ENCODE measurements around the gene CCNE1.

CCNE1 gene

DNA sequence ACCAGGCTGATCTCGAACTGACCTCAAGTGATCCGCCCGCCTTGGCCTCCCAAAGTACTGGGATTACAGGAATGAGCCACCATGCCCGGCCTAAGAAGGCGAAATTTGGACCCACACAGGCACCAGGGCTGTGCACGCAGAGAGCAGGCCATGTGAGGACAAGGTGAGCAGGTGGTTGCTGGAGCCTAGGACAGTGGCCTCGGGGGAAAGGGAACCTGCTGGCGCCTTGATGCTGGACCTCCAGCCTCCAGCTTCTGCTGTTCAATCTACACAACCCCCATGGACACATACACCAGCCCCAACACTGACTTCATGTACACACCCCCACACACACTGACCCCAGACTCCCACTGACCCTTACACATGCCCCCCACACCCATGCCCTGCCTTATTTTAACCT is 41.8 kb upstream of the CCNE1 start:
- no peak overlapping the region for H3K4me3 ChIP-seq (ENCODE audit: low read depth, low read length)
- TF ChIP-seq, protein P1, sequence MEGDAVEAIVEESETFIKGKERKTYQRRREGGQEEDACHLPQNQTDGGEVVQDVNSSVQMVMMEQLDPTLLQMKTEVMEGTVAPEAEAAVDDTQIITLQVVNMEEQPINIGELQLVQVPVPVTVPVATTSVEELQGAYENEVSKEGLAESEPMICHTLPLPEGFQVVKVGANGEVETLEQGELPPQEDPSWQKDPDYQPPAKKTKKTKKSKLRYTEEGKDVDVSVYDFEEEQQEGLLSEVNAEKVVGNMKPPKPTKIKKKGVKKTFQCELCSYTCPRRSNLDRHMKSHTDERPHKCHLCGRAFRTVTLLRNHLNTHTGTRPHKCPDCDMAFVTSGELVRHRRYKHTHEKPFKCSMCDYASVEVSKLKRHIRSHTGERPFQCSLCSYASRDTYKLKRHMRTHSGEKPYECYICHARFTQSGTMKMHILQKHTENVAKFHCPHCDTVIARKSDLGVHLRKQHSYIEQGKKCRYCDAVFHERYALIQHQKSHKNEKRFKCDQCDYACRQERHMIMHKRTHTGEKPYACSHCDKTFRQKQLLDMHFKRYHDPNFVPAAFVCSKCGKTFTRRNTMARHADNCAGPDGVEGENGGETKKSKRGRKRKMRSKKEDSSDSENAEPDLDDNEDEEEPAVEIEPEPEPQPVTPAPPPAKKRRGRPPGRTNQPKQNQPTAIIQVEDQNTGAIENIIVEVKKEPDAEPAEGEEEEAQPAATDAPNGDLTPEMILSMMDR (IDR thresholded peaks at IDR 0.05; ENCODE audit: borderline replicate concordance, insufficient read depth, low read depth, low read length): no peak

DNA sequence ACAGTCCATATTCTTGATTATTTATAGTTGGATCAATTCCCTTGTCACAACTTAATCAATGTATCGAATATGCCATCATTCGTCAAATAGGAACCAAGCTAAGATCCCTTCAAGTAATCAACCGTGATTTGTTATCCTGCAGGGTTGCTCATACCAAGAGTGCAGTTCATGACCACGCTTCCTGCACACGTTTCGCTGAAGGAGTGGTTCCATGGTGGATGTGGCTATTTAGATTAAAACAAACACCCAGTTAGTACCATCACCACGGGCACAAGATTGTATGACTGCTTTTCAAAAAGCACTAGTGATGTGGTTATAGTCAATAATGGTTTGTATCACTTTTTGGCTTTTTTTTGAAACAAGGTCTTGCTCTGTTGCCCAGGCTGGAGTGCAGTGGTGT is 41.1 kb upstream of the CCNE1 start:
- H3K4me3 ChIP-seq (ENCODE audit: low read depth, low read length): no peak overlapping the region
- TF ChIP-seq, protein P1 (IDR thresholded peaks at IDR 0.05; ENCODE audit: borderline replicate concordance, insufficient read depth, low read depth, low read length): no peak

DNA sequence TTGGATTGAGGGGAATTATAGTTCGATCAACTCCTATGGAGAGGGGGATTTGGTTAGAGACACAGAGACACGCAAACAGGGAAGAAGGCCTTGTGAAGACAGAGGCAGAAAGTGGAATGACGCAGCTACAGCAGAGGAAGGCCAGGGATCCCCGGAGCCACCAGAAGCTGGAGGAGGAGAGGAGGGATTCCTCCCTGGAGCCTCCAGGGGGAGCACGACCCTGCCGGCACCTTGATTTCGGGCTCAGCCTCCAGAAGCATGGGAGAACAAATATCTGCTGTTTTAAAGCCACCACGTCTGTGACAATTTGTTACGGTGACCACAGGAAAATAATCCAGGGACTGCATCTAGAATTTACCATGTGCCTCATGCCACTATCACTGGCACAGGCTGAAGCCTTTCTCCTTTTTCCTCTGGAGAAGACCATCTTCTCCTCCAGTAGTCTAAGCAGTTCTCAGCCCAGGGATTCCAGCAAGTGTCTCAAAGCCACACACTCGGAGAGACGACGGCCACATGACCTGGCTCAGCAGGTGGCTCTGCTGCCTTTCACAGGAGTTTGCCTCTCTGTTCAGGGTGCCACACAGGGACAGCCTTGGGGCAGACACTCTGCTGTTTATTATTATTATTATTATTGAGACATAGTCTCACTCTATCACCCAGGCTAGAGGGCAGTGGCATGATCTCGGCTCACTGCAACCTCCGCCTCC is 39.9 kb upstream of the CCNE1 start:
- TF ChIP-seq, protein P1 (IDR thresholded peaks at IDR 0.05; ENCODE audit: borderline replicate concordance, insufficient read depth, low read depth, low read length): peak; percentile 75

DNA sequence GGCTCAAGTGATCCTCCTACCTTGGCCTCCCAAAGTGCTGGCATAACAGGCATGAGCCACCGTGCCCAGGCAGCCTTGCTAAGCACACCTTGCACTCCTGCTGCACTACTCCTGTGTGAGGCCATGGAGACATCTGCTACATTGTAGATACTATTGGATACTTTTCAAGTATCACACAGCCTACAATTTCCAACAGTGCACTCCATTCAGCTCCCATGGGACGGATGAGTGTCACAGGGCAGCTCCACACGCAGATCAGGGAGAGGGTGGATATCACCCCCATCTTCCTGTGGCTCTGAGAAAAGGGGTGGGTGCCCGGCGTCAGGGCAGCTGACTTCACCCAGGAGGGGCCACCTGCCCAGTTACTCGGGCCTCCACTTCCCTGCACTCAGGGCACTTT is 39.1 kb upstream of the CCNE1 start:
- no peak overlapping the region for H3K4me3 ChIP-seq (ENCODE audit: low read depth, low read length)
- TF ChIP-seq, protein P1 (IDR thresholded peaks at IDR 0.05; ENCODE audit: borderline replicate concordance, insufficient read depth, low read depth, low read length): no peak

More for the DNA sequence above, 39.9 kb upstream of the CCNE1 start:
- no peak overlapping the region for H3K4me3 ChIP-seq (ENCODE audit: low read depth, low read length)

DNA sequence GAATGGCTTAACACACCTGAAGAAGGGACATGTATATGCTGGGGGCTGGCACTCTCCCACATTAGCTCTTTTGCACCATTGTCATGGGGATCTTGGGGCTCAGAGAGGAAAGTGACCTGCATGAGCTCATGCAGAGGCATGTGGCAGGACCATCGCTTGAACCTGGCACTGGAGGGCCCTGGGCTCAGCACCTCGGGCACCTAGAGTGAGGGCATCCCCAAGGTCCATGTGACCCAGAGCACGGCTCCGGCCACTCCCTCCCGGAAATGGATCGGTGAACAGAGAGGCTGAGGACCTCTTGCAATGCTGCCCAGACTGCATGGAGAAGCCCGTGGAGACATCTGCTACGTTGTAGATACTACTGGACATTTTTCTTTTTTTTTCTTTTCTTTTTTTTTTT is 38.6 kb upstream of the CCNE1 start:
- TF ChIP-seq, protein P1 (IDR thresholded peaks at IDR 0.05; ENCODE audit: borderline replicate concordance, insufficient read depth, low read depth, low read length): no peak
- no peak overlapping the region for H3K4me3 ChIP-seq (ENCODE audit: low read depth, low read length)

DNA sequence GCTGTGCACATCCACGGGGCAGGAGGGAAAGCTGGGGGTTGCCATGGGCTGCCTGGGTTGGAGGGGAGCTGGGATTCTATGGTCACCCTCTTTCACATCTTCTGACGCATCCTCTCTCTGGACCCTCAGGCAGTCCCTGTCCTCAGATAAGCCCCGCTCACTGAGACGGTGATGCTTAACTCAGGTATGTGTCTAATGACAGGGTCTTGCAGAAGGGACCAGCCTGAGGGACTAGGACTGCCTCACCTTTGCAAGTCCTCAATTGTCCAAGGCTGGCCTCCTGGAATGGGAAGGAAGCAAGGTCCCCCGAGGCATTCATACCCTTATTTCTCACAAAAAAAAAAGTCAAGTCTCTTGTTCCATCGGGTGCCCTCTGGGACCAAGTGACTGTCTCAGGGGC is 37.7 kb upstream of the CCNE1 start:
- no peak overlapping the region for H3K4me3 ChIP-seq (ENCODE audit: low read depth, low read length)
- TF ChIP-seq, protein P1 (IDR thresholded peaks at IDR 0.05; ENCODE audit: borderline replicate concordance, insufficient read depth, low read depth, low read length): no peak

DNA sequence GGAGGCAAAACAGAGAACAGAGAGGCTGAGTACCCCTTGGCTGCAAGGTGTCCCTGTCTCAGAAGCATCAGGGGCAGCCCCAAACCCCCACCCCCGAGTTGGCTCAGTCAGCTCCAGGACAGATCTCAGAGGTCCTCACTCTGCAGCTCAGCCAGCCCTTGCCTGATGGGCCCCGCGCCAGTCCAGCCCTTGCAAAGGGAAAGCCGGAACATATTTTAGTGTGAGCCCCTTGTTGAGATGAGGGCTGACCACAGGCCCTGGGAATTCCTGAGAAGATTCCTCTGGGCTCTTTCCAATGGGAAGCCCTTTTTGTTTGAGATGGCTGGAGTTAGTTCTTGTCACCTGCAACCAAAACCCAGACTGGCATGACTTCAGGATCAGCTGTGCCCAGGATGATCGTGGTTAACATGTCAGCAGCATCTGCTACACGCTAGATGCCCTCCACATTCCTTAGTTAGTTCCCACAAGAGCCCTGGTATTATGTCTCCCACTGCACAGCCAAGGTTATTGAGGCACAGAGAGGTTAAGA is 33.9 kb upstream of the CCNE1 start:
- TF ChIP-seq, protein P1 (IDR thresholded peaks at IDR 0.05; ENCODE audit: borderline replicate concordance, insufficient read depth, low read depth, low read length): no peak
- H3K4me3 ChIP-seq (ENCODE audit: low read depth, low read length): no peak overlapping the region

Data from GM12875 (cell line).